ENCODE measurements around the gene ATP6V1G3. TPM values are rescaled to one million over a fixed set of nuclear protein-coding genes. Genes with fewer than 3 reads are reported as not detected.
"Not testable (repeated sequence)": the region's sequence is repeated elsewhere in the genome, so short reads cannot be mapped to it uniquely, and the experiment has no call there.

ATP6V1G3 gene, protein sequence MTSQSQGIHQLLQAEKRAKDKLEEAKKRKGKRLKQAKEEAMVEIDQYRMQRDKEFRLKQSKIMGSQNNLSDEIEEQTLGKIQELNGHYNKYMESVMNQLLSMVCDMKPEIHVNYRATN
- total RNA-seq: not detected

DNA sequence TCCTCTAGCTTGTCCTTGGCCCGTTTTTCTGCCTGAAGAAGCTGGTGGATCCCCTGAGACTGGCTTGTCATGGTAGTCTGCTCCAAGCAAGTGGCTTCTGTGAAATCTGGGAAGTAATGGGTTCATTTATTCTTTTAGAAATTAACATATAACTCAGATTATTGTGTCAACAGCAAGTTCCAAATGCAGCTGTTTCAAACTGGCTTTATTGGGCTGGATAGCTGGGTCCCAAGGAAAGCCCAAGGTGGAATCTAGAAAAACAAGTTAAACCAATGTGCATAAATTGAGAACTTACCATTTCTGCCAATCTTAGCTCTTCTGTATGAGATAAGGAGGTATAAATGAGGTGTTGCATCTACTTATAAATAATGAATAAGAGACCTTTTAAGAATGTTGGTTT is at the start of gene ATP6V1G3:
Gene ATP6V1G3, minus strand, starts transcription at position 101 of the 400 bp plus-strand sequence. Its CDS starts 30 bp downstream, at position 71.
- ChIA-PET POLR2A (no interaction called here), CTCF (interaction anchor here (0.7 to 1.9 kb wide), 5 partner anchors 9 to 127 kb away, joined by 3 to 8 read pairs (median 3); no protein-coding TSS in a partner anchor)
- Mint-ChIP-seq H3K27me3 (no peaks in the 10 kb centered on the region), H3K9me3 (no peaks in the 10 kb centered on the region), H3K27ac (no peak within 1 kb of the TSS), H3K4me1 (peaks cover 54% of the 10 kb centered on the region), H3K4me3 (no peak within 1 kb of the TSS), H3K36me3 (ENCODE audit: low read depth) (peaks cover 3% of the 10 kb centered on the region)
- DNase-seq: no peak

DNA sequence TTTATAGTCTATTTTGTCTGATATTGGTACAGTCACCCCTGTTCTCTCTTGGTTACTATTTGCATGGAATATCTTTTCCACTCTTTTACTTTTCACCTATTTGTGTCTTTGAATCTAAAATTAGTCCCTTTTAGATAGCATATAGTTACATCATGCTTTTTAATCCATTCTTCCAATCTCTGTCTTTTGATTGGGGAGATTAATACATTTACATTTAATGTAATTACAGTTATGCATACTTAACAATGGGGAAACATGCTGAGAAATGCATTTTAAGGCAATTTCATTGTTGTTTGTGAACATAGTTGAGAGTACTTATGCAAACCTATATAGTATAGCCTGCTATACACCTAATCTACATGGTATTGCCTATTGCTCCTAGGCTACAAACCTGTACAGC is 48.4 kb upstream of the ATP6V1G3 start:
- no peak for DNase-seq
- Mint-ChIP-seq H3K4me3 (no peak overlapping the region), H3K9me3 (peaks cover 33% of the 10 kb centered on the region), H3K36me3 (ENCODE audit: low read depth) (peaks cover 29% of the 10 kb centered on the region), H3K27ac (no peak overlapping the region), H3K27me3 (no peaks in the 10 kb centered on the region), H3K4me1 (no peaks in the 10 kb centered on the region)
- POLR2A ChIA-PET: no interaction called here
- CTCF ChIA-PET: interaction anchor here (1.1 kb wide), 1 partner anchor 16 kb away, joined by 3 read pairs; no protein-coding TSS in a partner anchor

DNA sequence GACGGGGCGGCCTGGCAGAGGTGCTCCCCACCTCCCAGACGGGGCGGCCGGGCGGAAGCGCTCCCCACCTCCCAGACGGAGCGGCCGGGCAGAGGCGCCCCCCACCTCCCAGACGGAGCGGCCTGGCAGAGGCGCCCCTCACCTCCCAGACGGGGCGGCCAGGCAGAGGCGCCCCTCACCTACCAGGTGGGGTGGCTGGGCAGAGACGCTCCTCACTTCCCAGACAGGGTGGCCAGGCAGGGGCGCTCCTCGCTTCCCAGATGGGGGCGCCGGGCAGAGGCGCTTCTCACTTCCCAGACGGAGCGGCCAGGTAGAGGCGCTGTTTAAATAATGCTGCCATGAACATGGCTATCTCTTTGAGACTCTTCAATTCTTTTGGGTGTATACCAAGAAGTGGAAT is 43.7 kb upstream of the ATP6V1G3 start:
- Mint-ChIP-seq H3K4me3 (no peak overlapping the region), H3K27me3 (no peaks in the 10 kb centered on the region), H3K9me3 (peaks cover 36% of the 10 kb centered on the region), H3K27ac (no peak overlapping the region), H3K4me1 (no peaks in the 10 kb centered on the region), H3K36me3 (ENCODE audit: low read depth) (peaks cover 25% of the 10 kb centered on the region)
- CTCF ChIA-PET: no interaction called here
- DNase-seq: no peak
- POLR2A ChIA-PET: no interaction called here

DNA sequence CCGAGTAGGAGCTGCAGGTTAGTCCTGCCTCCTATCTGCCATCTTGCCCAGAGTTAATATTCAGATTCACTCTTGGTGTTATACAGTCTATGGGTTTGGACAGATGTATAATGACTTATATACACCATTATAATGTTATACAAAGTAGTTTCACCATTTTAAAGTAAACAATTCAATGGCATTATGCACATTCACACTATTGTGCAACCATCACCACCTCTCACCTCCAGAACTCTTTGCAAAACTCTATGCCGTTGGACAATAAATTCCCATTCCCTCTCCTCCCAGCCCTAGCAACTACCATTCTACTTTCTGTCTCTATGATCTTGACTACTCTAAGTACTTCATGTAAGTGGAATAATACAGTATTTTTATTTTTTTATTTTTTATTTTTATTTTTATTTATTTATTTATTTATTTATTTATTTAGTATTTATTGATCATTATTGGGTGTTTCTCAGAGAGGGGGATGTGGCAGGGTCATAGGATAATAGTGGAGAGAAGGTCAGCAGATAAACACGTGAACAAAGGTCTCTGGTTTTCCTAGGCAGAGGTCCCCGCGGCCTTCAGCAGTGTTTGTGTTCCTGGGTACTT is 42.8 kb upstream of the ATP6V1G3 start:
- H3K4me3 Mint-ChIP-seq, H3K4me1 Mint-ChIP-seq, H3K27me3 Mint-ChIP-seq, CTCF ChIA-PET, POLR2A ChIA-PET, DNase-seq, H3K27ac Mint-ChIP-seq: not testable (repeated sequence)
- peaks cover 24% of the 10 kb centered on the region for H3K36me3 Mint-ChIP-seq (ENCODE audit: low read depth)
- peaks cover 34% of the 10 kb centered on the region for H3K9me3 Mint-ChIP-seq

DNA sequence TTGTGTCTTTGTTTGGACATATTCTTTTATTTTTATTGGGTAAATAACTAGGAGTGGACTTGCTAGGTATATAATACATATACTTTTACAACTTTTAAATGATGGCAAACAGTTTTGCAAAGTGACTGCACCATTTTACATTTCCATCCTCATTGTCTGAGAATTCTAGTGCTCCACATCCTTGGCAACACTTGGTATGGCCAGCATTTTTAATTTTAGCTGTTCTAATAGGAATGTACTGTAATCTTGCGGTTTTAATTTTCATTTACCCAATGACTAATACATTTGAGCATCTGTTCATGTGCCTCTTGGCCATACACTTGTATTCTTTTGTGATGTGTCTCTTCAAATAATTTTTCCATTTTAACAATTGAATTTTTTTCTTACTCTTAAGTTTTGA is 37.0 kb upstream of the ATP6V1G3 start:
- POLR2A ChIA-PET: no interaction called here
- Mint-ChIP-seq H3K4me1 (peaks cover 2% of the 10 kb centered on the region), H3K4me3 (no peak overlapping the region), H3K9me3 (peaks cover 19% of the 10 kb centered on the region), H3K27ac (no peak overlapping the region), H3K27me3 (no peaks in the 10 kb centered on the region), H3K36me3 (ENCODE audit: low read depth) (peaks cover 13% of the 10 kb centered on the region)
- CTCF ChIA-PET: interaction anchor here (0.6 kb wide), 1 partner anchor 333 kb away, joined by 3 read pairs; no protein-coding TSS in a partner anchor
- no peak for DNase-seq

DNA sequence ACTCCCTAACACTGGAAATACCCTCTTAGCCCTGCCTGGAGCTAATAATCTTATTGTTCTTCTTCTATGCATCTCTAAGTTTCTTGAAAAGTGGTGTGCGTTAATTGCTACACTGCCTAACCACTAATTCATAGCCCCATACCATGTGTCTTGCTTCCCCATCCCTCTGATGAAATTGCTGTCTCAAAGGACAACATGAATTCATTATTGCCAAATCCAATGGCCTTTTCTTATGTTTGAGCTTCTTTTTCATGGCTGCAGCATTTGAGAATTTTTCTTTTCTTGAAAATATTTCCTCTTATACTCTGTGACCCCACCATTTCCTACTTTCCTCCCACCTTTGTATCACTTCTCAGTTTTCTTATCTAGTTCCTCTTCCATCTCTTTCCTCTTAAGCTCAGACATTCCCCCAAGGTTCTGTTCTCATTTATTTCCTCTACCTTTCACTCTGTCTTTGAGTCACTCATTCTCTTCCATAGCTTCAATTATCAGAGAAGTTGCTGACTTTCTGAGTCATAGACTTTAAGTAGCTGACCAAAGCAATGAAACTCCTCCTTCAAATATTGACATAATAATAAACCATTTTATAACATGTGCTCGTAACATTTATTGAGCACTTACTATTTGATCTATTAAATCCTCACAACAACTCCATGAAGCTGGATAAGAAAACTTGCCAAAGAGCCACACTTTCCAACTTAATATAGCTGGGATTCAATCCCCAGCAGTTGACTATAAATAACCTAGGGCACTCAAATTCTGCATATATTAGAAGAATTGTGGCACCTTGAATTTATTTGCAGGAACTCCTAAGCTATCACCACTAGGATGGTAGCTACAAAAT is 35.5 kb upstream of the ATP6V1G3 start:
- CTCF ChIA-PET: interaction anchor here (1.0 to 1.7 kb wide), 5 partner anchors 10 to 501 kb away, joined by 3 to 5 read pairs (median 3); no protein-coding TSS in a partner anchor
- peaks cover 6% of the 10 kb centered on the region for H3K36me3 Mint-ChIP-seq (ENCODE audit: low read depth)
- no peaks in the 10 kb centered on the region for H3K27me3 Mint-ChIP-seq
- no peak overlapping the region for H3K4me3 Mint-ChIP-seq
- no peak overlapping the region for H3K27ac Mint-ChIP-seq
- DNase-seq: no peak
- POLR2A ChIA-PET: no interaction called here
- peaks cover 2% of the 10 kb centered on the region for H3K4me1 Mint-ChIP-seq
- peaks cover 12% of the 10 kb centered on the region for H3K9me3 Mint-ChIP-seq

DNA sequence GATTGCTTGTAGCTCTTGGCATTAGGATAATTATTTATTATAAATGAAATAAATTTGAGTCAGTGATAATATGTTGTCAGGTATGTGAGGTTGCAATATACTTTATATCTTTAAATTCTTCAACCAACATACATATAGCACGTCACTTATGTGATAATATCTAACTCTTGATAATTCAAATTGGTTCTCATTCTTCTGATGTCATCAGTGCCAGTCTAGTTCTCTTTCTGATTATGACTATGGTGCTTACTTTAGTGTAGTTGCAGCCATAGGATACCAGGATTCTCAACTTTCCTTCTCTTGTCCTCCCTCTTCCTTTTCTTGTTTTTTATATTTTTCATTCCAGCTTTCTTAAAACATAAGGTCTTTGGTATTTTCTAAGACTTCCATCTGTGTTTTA is 34.8 kb upstream of the ATP6V1G3 start:
- peaks cover 10% of the 10 kb centered on the region for H3K9me3 Mint-ChIP-seq
- peaks cover 2% of the 10 kb centered on the region for H3K4me1 Mint-ChIP-seq
- H3K36me3 Mint-ChIP-seq (ENCODE audit: low read depth): peaks cover 4% of the 10 kb centered on the region
- POLR2A ChIA-PET: no interaction called here
- H3K27me3 Mint-ChIP-seq: no peaks in the 10 kb centered on the region
- no peak overlapping the region for H3K27ac Mint-ChIP-seq
- DNase-seq: no peak
- CTCF ChIA-PET: interaction anchor here (1.0 to 1.7 kb wide), 2 partner anchors 10 to 21 kb away, joined by 3 to 5 read pairs; no protein-coding TSS in a partner anchor
- H3K4me3 Mint-ChIP-seq: no peak overlapping the region

DNA sequence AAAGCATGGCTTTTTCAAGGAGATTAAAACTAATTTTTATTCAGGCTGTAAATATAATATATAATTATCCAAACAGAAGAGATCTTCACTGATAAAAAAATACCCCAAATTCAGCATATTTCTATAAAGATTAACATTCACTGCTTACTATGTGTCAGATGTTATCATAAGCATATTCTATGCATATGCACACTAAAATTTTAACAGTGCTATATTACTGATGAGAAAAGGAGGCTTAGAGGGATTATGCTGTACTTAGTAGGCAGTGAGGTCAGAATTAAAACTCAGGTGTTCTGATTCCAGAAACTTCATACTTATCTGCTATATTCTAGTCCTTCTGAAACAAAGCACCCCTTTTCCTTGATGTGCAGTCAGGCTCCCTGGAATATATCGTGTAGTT is 33.8 kb upstream of the ATP6V1G3 start:
- Mint-ChIP-seq H3K9me3 (peaks cover 12% of the 10 kb centered on the region), H3K27me3 (no peaks in the 10 kb centered on the region), H3K4me1 (peaks cover 2% of the 10 kb centered on the region), H3K36me3 (ENCODE audit: low read depth) (peaks cover 3% of the 10 kb centered on the region), H3K27ac (no peak overlapping the region), H3K4me3 (no peak overlapping the region)
- CTCF ChIA-PET: no interaction called here
- DNase-seq: no peak
- POLR2A ChIA-PET: no interaction called here

DNA sequence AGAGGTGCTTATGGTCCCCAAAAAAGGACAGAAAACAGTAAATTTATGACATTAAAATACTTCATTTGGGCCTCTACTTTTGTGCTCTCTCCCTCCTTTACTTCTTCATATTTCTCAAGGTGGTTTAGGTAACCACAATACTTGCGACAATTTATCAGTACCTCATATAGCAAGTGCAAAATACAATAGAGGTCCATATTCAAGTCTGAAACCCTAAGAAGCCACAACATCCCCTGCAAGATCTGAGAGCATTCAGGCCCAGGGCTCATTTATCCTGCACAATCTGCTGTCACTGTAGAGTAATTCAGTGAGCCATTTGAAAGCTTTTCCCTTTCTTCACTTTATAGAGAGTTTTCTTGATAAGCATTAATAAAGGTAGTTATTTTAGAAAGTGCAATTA is 24.2 kb upstream of the ATP6V1G3 start:
- POLR2A ChIA-PET: no interaction called here
- peak; percentile 42 for DNase-seq
- no peak overlapping the region for H3K27ac Mint-ChIP-seq
- peaks cover 15% of the 10 kb centered on the region for H3K36me3 Mint-ChIP-seq (ENCODE audit: low read depth)
- no peaks in the 10 kb centered on the region for H3K27me3 Mint-ChIP-seq
- H3K4me1 Mint-ChIP-seq: peaks cover 31% of the 10 kb centered on the region
- H3K9me3 Mint-ChIP-seq: peaks cover 20% of the 10 kb centered on the region
- no peak overlapping the region for H3K4me3 Mint-ChIP-seq
- CTCF ChIA-PET: no interaction called here

DNA sequence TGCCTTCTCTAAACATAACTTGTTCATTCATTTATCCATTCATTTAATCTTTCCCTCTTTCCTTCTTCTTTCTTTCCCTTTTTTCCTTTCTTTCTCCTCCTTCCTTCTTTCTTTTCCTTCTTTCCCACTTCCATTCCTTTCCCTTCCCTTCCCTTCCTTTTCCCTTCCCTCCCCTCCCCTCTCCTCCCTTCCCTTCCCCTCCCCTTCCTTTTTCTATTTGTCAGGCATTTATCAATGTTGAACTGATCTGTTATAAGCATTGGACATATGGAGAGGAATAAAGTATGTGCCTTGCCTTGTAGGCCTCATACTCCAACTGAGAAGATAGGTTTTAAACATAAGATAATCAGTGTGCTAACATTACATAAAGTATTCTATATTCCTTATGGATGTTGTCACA is 23.7 kb upstream of the ATP6V1G3 start:
- ChIA-PET POLR2A (no interaction called here), CTCF (no interaction called here)
- Mint-ChIP-seq H3K9me3 (peaks cover 20% of the 10 kb centered on the region), H3K27ac (no peak overlapping the region), H3K4me3 (no peak overlapping the region), H3K4me1 (peaks cover 31% of the 10 kb centered on the region), H3K36me3 (ENCODE audit: low read depth) (peaks cover 15% of the 10 kb centered on the region), H3K27me3 (no peaks in the 10 kb centered on the region)
- DNase-seq: no peak

DNA sequence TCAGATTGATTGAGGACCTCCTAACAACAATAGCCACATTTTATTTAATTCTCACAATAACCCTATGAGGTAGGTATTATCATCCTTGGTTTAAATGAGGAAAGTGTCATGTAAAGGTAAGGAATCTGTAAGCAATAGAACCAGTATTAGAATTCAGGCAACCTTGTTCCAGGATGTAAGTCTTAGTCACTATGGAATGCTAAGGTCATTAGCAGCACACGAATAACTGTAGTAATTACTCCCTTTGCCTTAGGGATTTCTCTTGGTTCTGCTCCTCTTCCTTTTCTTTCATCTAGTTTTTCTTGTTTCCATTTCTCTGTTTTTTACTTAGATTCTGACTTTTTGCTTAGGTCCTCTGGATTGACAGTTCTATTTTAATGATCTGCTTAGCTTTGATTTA is 23.1 kb upstream of the ATP6V1G3 start:
- H3K27ac Mint-ChIP-seq: no peak overlapping the region
- H3K4me1 Mint-ChIP-seq: peaks cover 35% of the 10 kb centered on the region
- peaks cover 13% of the 10 kb centered on the region for H3K36me3 Mint-ChIP-seq (ENCODE audit: low read depth)
- POLR2A ChIA-PET: no interaction called here
- no peak for DNase-seq
- peaks cover 20% of the 10 kb centered on the region for H3K9me3 Mint-ChIP-seq
- no peaks in the 10 kb centered on the region for H3K27me3 Mint-ChIP-seq
- no peak overlapping the region for H3K4me3 Mint-ChIP-seq
- CTCF ChIA-PET: no interaction called here

DNA sequence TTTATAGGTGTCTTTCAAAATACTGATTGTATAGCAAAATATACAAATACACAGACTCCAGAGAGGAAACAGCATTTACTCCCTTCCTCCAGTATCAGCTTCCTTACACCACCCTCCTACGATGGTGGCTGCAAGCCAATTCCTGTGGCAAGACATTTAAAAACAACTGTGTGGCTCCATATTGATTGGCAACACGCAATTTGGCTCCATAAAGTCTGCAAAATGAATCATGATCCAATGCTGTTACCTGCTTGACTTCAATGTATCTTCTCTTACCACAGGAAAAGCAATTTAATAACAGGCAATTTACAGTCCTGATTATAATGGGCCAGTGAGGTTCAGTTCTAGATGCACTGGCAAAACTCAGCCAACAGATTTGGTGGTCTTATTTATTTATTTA is 19.7 kb upstream of the ATP6V1G3 start:
- DNase-seq: no peak
- ChIA-PET POLR2A (no interaction called here), CTCF (interaction anchor here (1.8 kb wide), 1 partner anchor 10 kb away, joined by 5 read pairs; no protein-coding TSS in a partner anchor)
- Mint-ChIP-seq H3K27ac (no peak overlapping the region), H3K4me3 (no peak overlapping the region), H3K4me1 (peaks cover 57% of the 10 kb centered on the region), H3K27me3 (no peaks in the 10 kb centered on the region), H3K9me3 (no peaks in the 10 kb centered on the region), H3K36me3 (ENCODE audit: low read depth) (peaks cover 4% of the 10 kb centered on the region)

DNA sequence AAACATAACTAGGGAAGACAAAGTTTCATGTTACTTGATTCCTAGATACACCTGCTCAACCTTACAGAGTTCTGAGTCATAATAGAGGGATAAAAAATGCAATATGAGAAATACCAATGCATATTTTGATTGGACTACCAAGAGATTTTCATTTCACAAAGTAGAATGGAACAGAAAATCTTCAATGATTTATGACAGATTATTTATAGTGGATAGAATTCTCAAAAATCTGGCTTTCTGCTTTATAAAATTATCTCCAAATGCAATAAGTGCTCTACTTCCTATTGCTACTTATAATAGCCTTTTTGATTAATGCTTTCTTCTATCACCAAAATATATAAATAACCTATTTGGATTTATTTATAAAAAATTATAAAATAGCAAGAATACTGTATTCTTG is 18.9 kb upstream of the ATP6V1G3 start:
- no peaks in the 10 kb centered on the region for H3K27me3 Mint-ChIP-seq
- DNase-seq: no peak
- H3K9me3 Mint-ChIP-seq: no peaks in the 10 kb centered on the region
- H3K4me1 Mint-ChIP-seq: peaks cover 57% of the 10 kb centered on the region
- no peak overlapping the region for H3K4me3 Mint-ChIP-seq
- ChIA-PET CTCF (interaction anchor here (1.8 kb wide), 1 partner anchor 9 kb away, joined by 5 read pairs; no protein-coding TSS in a partner anchor), POLR2A (no interaction called here)
- no peak overlapping the region for H3K27ac Mint-ChIP-seq
- peaks cover 4% of the 10 kb centered on the region for H3K36me3 Mint-ChIP-seq (ENCODE audit: low read depth)
